H1 (cell line): Measurements from ENCODE around the gene TMEM79. TPM values are rescaled to one million over a fixed set of nuclear protein-coding genes. Genes with fewer than 3 reads are reported as not detected.

Experiments used
- CTCF ChIA-PET: fragments of 300-600 bp; sonication (Branson Sonifier 250); formaldehyde crosslinking; loops from one replicate; lab custom pipeline; 2021; ENCODE audit not compliant: partially characterized antibody; lab: Charles Lee
- POLR2A ChIA-PET: fragments of 300-600 bp; sonication (Branson Sonifier 250); formaldehyde crosslinking; loops from one replicate; lab custom pipeline; 2021; ENCODE audit warnings: inconsistent platforms; ENCODE audit not compliant: partially characterized antibody; lab: Charles Lee
- DNase-seq, 2 experiments: peaks; one replicate each; pipeline versions ENCODE4 v3.0.0 to v3.0.0-alpha.2; 2010 to 2022; ENCODE audit warnings: low spot score in 2 of 2, low read depth in 1 of 2, mixed read lengths in 1 of 2
- FAIRE-seq: peaks from 2 replicates; lab custom pipeline; 2011; peaks lifted over from hg19 to GRCh38; lab: Jason Lieb, UNC
- H2AFZ ChIP-seq: 2 replicates; pipeline ENCODE4 v1.8.1; 2012; ENCODE audit warnings: low read length, inconsistent platforms
- H2AK5ac ChIP-seq: 2 replicates; pipeline ENCODE4 v1.6.1; 2013; ENCODE audit warnings: low read depth, low read length
- H2BK120ac ChIP-seq: replicated peaks from 2 replicates; pipeline ENCODE3; 2013; ENCODE audit warnings: low read depth, low read length, inconsistent platforms
- H2BK12ac ChIP-seq: 2 replicates; pipeline ENCODE4 v1.6.1; 2013; ENCODE audit warnings: low read depth, low read length
- H2BK15ac ChIP-seq: 2 replicates; pipeline ENCODE4 v1.6.1; 2013; ENCODE audit warnings: low read length
- H2BK20ac ChIP-seq: 2 replicates; pipeline ENCODE4 v1.6.1; 2013; ENCODE audit warnings: low read length
- H2BK5ac ChIP-seq: 2 replicates; pipeline ENCODE4 v1.6.1; 2013; ENCODE audit warnings: low read depth, low read length
- H3K14ac ChIP-seq: 2 replicates; pipeline ENCODE4 v1.6.1; 2013; ENCODE audit warnings: inconsistent platforms; ENCODE audit not compliant: insufficient read length
- H3K18ac ChIP-seq: 2 replicates; pipeline ENCODE4 v1.6.1; 2013; ENCODE audit warnings: low read length; ENCODE audit errors: extremely low read depth
- H3K23ac ChIP-seq: 2 replicates; pipeline ENCODE4 v1.6.1; 2013; ENCODE audit warnings: inconsistent platforms; ENCODE audit not compliant: insufficient read length
- H3K23me2 ChIP-seq: 2 replicates; pipeline ENCODE4 v1.6.1; 2013; ENCODE audit warnings: low read depth, low read length
- H3K27ac ChIP-seq: 2 replicates; pipeline ENCODE4 v1.6.1; 2011; ENCODE audit warnings: low read depth, low read length, inconsistent platforms
- H3K27me3 ChIP-seq, 4 experiments: replicated peaks in 1 of 4; 1 replicate in 1 of 4; 2 replicates in 3 of 4; pipeline versions ENCODE4 v1.6.1 to v1.8.1; 2011 to 2013; ENCODE audit warnings: low read length in 3 of 4, mild to moderate bottlenecking in 3 of 4, inconsistent platforms in 2 of 4, mixed read lengths in 2 of 4, moderate library complexity in 1 of 4; ENCODE audit not compliant: control insufficient read depth in 3 of 4, insufficient read depth in 3 of 4; ENCODE audit errors: extremely low read depth in 1 of 4
- H3K36me3 ChIP-seq, 4 experiments: 2 replicates each; pipeline versions ENCODE4 v1.6.1 to v1.8.1; 2011 to 2013; ENCODE audit warnings: mild to moderate bottlenecking in 4 of 4, low read length in 3 of 4, moderate library complexity in 2 of 4, control low read depth in 1 of 4, inconsistent platforms in 1 of 4; ENCODE audit not compliant: insufficient read depth in 4 of 4, control insufficient read depth in 2 of 4
- H3K4ac ChIP-seq: replicated peaks from 2 replicates; pipeline ENCODE3; 2013; ENCODE audit warnings: low read length, low read depth, mixed read lengths, inconsistent platforms; ENCODE audit not compliant: insufficient read length
- H3K4me1 ChIP-seq, 4 experiments: replicated peaks in 1 of 4; 1 replicate in 1 of 4; 2 replicates in 3 of 4; pipeline versions ENCODE4 v1.6.1 to v1.8.1; 2011 to 2013; ENCODE audit warnings: low read length in 3 of 4, inconsistent platforms in 2 of 4, mixed read lengths in 1 of 4; ENCODE audit not compliant: insufficient read depth in 4 of 4, control insufficient read depth in 3 of 4
- H3K4me2 ChIP-seq, 2 experiments: 2 replicates each; pipeline versions ENCODE4 v1.6.1 to v1.8.1; 2011 to 2013; ENCODE audit warnings: low read depth in 2 of 2, low read length in 2 of 2, control low read depth in 1 of 2, inconsistent platforms in 1 of 2, mild to moderate bottlenecking in 1 of 2; ENCODE audit not compliant: insufficient read depth in 1 of 2
- H3K4me3 ChIP-seq, 4 experiments: fragments of 200-600, 300-600 bp in 1 of 4; sonication (generic), shearing (Covaris generic), sonication (Bioruptor Twin) in 1 of 4; 2 replicates each; pipeline versions ENCODE4 v1.5.1 to v1.8.1; 2011 to 2016; ENCODE audit warnings: low read length in 4 of 4, low read depth in 3 of 4, control low read depth in 2 of 4, inconsistent platforms in 2 of 4, mild to moderate bottlenecking in 2 of 4, mixed read lengths in 1 of 4, moderate library complexity in 1 of 4; ENCODE audit not compliant: insufficient read depth in 2 of 4; ENCODE audit errors: extremely low read depth in 1 of 4
- H3K56ac ChIP-seq: replicated peaks from 2 replicates; pipeline ENCODE3; 2013; ENCODE audit warnings: low read depth, mild to moderate bottlenecking, mixed read lengths, low read length, inconsistent platforms; ENCODE audit not compliant: insufficient read length
- H3K79me1 ChIP-seq: 2 replicates; pipeline ENCODE4 v1.6.1; 2013; ENCODE audit warnings: low read depth, low read length, control low read depth
- H3K79me2 ChIP-seq, 2 experiments: 2 replicates each; pipeline versions ENCODE4 v1.6.1 to v1.8.1; 2012 to 2013; ENCODE audit warnings: low read length in 2 of 2, mild to moderate bottlenecking in 2 of 2, inconsistent platforms in 1 of 2; ENCODE audit not compliant: insufficient read depth in 2 of 2, control insufficient read depth in 1 of 2
- H3K9ac ChIP-seq, 4 experiments: replicated peaks in 1 of 4; 1 replicate in 1 of 4; 2 replicates in 3 of 4; pipeline versions ENCODE4 v1.6.1 to v1.8.1; 2011 to 2013; ENCODE audit warnings: low read depth in 3 of 4, low read length in 3 of 4, control low read depth in 2 of 4, mild to moderate bottlenecking in 2 of 4, moderate library complexity in 2 of 4, inconsistent platforms in 1 of 4; ENCODE audit errors: extremely low read depth in 1 of 4
- H3K9me3 ChIP-seq, 2 experiments: 2 replicates each; pipeline versions ENCODE4 v1.6.1 to v1.8.1; 2012 to 2013; ENCODE audit warnings: mild to moderate bottlenecking in 2 of 2, moderate library complexity in 2 of 2, control low read depth in 1 of 2, inconsistent platforms in 1 of 2, low read depth in 1 of 2, low read length in 1 of 2, mixed read lengths in 1 of 2; ENCODE audit not compliant: insufficient read depth in 2 of 2
- H4K20me1 ChIP-seq, 2 experiments: replicated peaks in 1 of 2; 2 replicates each; pipeline versions ENCODE3 to v1.8.1; 2011 to 2013; ENCODE audit warnings: inconsistent platforms in 2 of 2, low read length in 2 of 2, mild to moderate bottlenecking in 1 of 2; ENCODE audit not compliant: insufficient read depth in 2 of 2, control insufficient read depth in 1 of 2
- H4K5ac ChIP-seq: 2 replicates; pipeline ENCODE4 v1.6.1; 2013; ENCODE audit warnings: low read length, low read depth, mixed read lengths, inconsistent platforms; ENCODE audit not compliant: insufficient read length
- H4K8ac ChIP-seq: 2 replicates; pipeline ENCODE4 v1.8.0; 2013; ENCODE audit warnings: mild to moderate bottlenecking, moderate library complexity, low read length, inconsistent platforms; ENCODE audit not compliant: insufficient read depth; ENCODE audit errors: extremely low read depth
- H4K91ac ChIP-seq: replicated peaks from 2 replicates; pipeline ENCODE3; 2013; ENCODE audit warnings: low read length, mixed read lengths, inconsistent platforms; ENCODE audit not compliant: insufficient read length
- GABPA ChIP-seq: IDR thresholded peaks from 2 replicates; pipeline ENCODE4 v1.6.1; 2011; ENCODE audit warnings: mild to moderate bottlenecking, low read length, moderate library complexity, borderline replicate concordance; ENCODE audit not compliant: insufficient read depth
- MAFK ChIP-seq: IDR thresholded peaks from 2 replicates; pipeline ENCODE4 v1.6.1; 2012; ENCODE audit warnings: low read depth, mild to moderate bottlenecking, improper control_type of control experiment, low read length
- WGBS, 2 experiments: shearing (Covaris generic) in 1 of 2; methylation state at CpG; one replicate each; pipeline versions ENCODE4 v1.1.6 to v1.1.7; 2013 to 2015; ENCODE audit warnings: low lambda C conversion rate in 2 of 2, mixed read lengths in 2 of 2, inconsistent platforms in 1 of 2, low coverage in 1 of 2, missing lambda C conversion rate in 1 of 2; ENCODE audit not compliant: insufficient replicate concordance in 2 of 2, insufficient coverage in 1 of 2, insufficient read length in 1 of 2; ENCODE audit errors: extremely low coverage in 1 of 2, missing lambda C conversion rate in 1 of 2; 5-methylcytosine and 5-hydroxymethylcytosine counted together
- polyA plus RNA-seq, 7 experiments: library from polyadenylated mRNA; depleted of rRNA in 3 of 7; stranded (reverse) in 5 of 7; unstranded in 2 of 7; fragments of >200 nt in 5 of 7; fragments of 200-250 nt in 2 of 7; gene quantifications; 1 replicate in 5 of 7; 2 replicates in 1 of 7; 4 replicates in 1 of 7; pipeline versions ENCODE4 v1.2.1 to v1.2.3, GENCODE V29; 2011 to 2013; ENCODE audit warnings: missing spikeins in 2 of 7, mixed read lengths in 2 of 7
- total RNA-seq: library from RNA; stranded (reverse); fragmentation: NEBNext Ultra II Directional; extraction: Animal tissue kit (Norgen Biotek cat#: 25700); gene quantifications from 2 replicates; pipeline ENCODE4 v1.2.1, GENCODE V29; 2021

TMEM79 gene
- total and polyA plus RNA-seq, 2 of the 8 experiments (the other 6 are each of a cell fraction or from before 2014, with no cell fraction given) = 2.1 to 2.3 TPM

GRCh38 chr1:156276966-156277381, 7.2 kb upstream of the TMEM79 start:
- no peak overlapping the region for H3K56ac ChIP-seq
- H3K23ac ChIP-seq = no peak overlapping the region
- H3K4ac ChIP-seq = no peak overlapping the region
- no peaks in the 10 kb centered on the region for H3K27me3 ChIP-seq
- CTCF ChIA-PET = interaction anchor here (1.3 to 1.9 kb wide), 4 partner anchors 12 to 311 kb away, joined by 4 to 9 read pairs (median 4); no protein-coding TSS in a partner anchor
- peaks cover 10% of the 10 kb centered on the region for H3K79me1 ChIP-seq
- H2BK120ac ChIP-seq = no peak overlapping the region
- no peak overlapping the region for H2AFZ ChIP-seq
- H3K4me1 ChIP-seq = peaks cover 0 to 4% (median 1%) of the 10 kb centered on the region in 4 experiments; a peak in 2 of 7 replicates
- H2BK12ac ChIP-seq = no peak overlapping the region
- H3K9ac ChIP-seq = no peak overlapping the region
- TF ChIP-seq MAFK = no peak
- TF ChIP-seq GABPA = no peak
- FAIRE-seq (no peak), DNase-seq (no peak)
- no peak overlapping the region; the same call in 1 of the 2 replicates for H4K8ac ChIP-seq
- peaks cover 23 to 34% of the 10 kb centered on the region in 2 experiments for H3K79me2 ChIP-seq
- no peak overlapping the region for H4K5ac ChIP-seq
- H3K14ac ChIP-seq = no peak overlapping the region
- peaks cover 41 to 72% (median 67%) of the 10 kb centered on the region in 4 experiments for H3K36me3 ChIP-seq
- H2BK15ac ChIP-seq = no peak overlapping the region
- no peak overlapping the region for H4K91ac ChIP-seq
- H2BK20ac ChIP-seq = no peak overlapping the region
- no peak overlapping the region for H2BK5ac ChIP-seq
- no peaks in the 10 kb centered on the region for H3K9me3 ChIP-seq
- WGBS, 2 experiments = 85% methylated on average over 6 of the region's 6 CpGs; no CpG with 5 or more reads in 1 of the 2 experiments
- H4K20me1 ChIP-seq = peaks cover 5 to 22% of the 10 kb centered on the region in 2 experiments
- no peak overlapping the region for H3K4me3 ChIP-seq
- POLR2A ChIA-PET = interaction anchor here (0.9 to 17.4 kb wide), 5 partner anchors 15 to 44 kb away, joined by 3 to 221 read pairs (median 4); partner anchors contain the start of genes BGLAP, GLMP, PAQR6 and VHLL
- no peak overlapping the region for H3K27ac ChIP-seq
- H3K4me2 ChIP-seq = no peak overlapping the region
- H2AK5ac ChIP-seq = no peak overlapping the region
- no peak overlapping the region for H3K18ac ChIP-seq
- peaks cover 5% of the 10 kb centered on the region for H3K23me2 ChIP-seq
